ENCODE measurements around the gene LHFPL3. TPM values are rescaled to one million over a fixed set of nuclear protein-coding genes. Genes with fewer than 3 reads are reported as not detected.
A peak's percentile ranks its signal among the peaks of the same experiment; 100 is the strongest.

The LHFPL3 gene
- total RNA-seq, 2 donors from 2014 or later = not detected

GRCh38 chr7:104327534-104327933 lies 869 bp upstream of the LHFPL3 start:
- no peaks in the 10 kb centered on the region for H3K27me3 ChIP-seq (replicated peaks; ENCODE audit: insufficient read depth)
- no peak for TF ChIP-seq CTCF (IDR thresholded peaks at IDR 0.05)

GRCh38 chr7:104327938-104328295 lies 486 bp upstream of the LHFPL3 start:
- peak overlapping the region; percentile 57 for H3K4me3 ChIP-seq
- H3K27me3 ChIP-seq (replicated peaks; ENCODE audit: insufficient read depth) = no peaks in the 10 kb centered on the region
- ATAC-seq (ENCODE audit: insufficient number of reproducible peaks, low FRiP score, low read depth) (no peak), DNase-seq (ENCODE audit: low spot score) (no peak)
- no peaks in the 10 kb centered on the region for H3K9me3 ChIP-seq
- peaks cover 0 to 17% of the 10 kb centered on the region in 2 donors for H3K4me1 ChIP-seq (ENCODE audit: control insufficient read depth in 1 of 2, low read depth in 2 of 2)
- no peaks in the 10 kb centered on the region for H3K36me3 ChIP-seq
- TF ChIP-seq CTCF (IDR thresholded peaks at IDR 0.05) = no peak
- no peak overlapping the region for H3K27ac ChIP-seq

More at GRCh38 chr7:104327534-104327933, 869 bp upstream of the LHFPL3 start:
- no peak overlapping the region for H3K27ac ChIP-seq
- ATAC-seq (ENCODE audit: insufficient number of reproducible peaks, low FRiP score, low read depth) = no peak
- DNase-seq (ENCODE audit: low spot score) = no peak
- no peak overlapping the region for H3K4me3 ChIP-seq
- H3K36me3 ChIP-seq = no peaks in the 10 kb centered on the region
- H3K4me1 ChIP-seq (ENCODE audit: control insufficient read depth in 1 of 2, low read depth in 2 of 2) = peaks cover 0 to 17% of the 10 kb centered on the region in 2 donors
- H3K9me3 ChIP-seq = no peaks in the 10 kb centered on the region

GRCh38 chr7:104328970-104329825 lies 795 bp downstream of the LHFPL3 start:
- ATAC-seq (ENCODE audit: insufficient number of reproducible peaks, low FRiP score, low read depth) (no peak), DNase-seq (ENCODE audit: low spot score) (no peak)
- Histone ChIP-seq H3K4me3 (peak overlapping the region; percentile 57), H3K4me1 (ENCODE audit: control insufficient read depth in 1 of 2, low read depth in 2 of 2) (peaks cover 0 to 17% of the 10 kb centered on the region in 2 donors), H3K27ac (no peak overlapping the region), H3K9me3 (no peaks in the 10 kb centered on the region), H3K27me3 (replicated peaks; ENCODE audit: insufficient read depth) (no peaks in the 10 kb centered on the region), H3K36me3 (no peaks in the 10 kb centered on the region)
- no peak for TF ChIP-seq CTCF (IDR thresholded peaks at IDR 0.05)

- no peak for DNase-seq (ENCODE audit: low spot score)
- ATAC-seq (ENCODE audit: insufficient number of reproducible peaks, low FRiP score, low read depth) = no peak
Measured at GRCh38 chr7:104341546-104341945, 13.1 kb downstream of the LHFPL3 start.

More at GRCh38 chr7:104341546-104341945, 13.1 kb downstream of the LHFPL3 start:
- Histone ChIP-seq H3K36me3 (no peaks in the 10 kb centered on the region), H3K27me3 (replicated peaks; ENCODE audit: insufficient read depth) (no peaks in the 10 kb centered on the region), H3K4me3 (no peak overlapping the region), H3K27ac (no peak overlapping the region), H3K4me1 (ENCODE audit: control insufficient read depth in 1 of 2, low read depth in 2 of 2) (no peaks in the 10 kb centered on the region), H3K9me3 (no peaks in the 10 kb centered on the region)
- no peak for TF ChIP-seq CTCF (IDR thresholded peaks at IDR 0.05)
